ENCODE data around the gene ZNF780A. TPM values are rescaled to one million over a fixed set of nuclear protein-coding genes. Genes with fewer than 3 reads are reported as not detected.

The ZNF780A gene
- total RNA-seq, result 10 to 100 TPM in 1 of 2 donors, 1 to 10 TPM in 1; 8.9 to 17.7 TPM

DNA sequence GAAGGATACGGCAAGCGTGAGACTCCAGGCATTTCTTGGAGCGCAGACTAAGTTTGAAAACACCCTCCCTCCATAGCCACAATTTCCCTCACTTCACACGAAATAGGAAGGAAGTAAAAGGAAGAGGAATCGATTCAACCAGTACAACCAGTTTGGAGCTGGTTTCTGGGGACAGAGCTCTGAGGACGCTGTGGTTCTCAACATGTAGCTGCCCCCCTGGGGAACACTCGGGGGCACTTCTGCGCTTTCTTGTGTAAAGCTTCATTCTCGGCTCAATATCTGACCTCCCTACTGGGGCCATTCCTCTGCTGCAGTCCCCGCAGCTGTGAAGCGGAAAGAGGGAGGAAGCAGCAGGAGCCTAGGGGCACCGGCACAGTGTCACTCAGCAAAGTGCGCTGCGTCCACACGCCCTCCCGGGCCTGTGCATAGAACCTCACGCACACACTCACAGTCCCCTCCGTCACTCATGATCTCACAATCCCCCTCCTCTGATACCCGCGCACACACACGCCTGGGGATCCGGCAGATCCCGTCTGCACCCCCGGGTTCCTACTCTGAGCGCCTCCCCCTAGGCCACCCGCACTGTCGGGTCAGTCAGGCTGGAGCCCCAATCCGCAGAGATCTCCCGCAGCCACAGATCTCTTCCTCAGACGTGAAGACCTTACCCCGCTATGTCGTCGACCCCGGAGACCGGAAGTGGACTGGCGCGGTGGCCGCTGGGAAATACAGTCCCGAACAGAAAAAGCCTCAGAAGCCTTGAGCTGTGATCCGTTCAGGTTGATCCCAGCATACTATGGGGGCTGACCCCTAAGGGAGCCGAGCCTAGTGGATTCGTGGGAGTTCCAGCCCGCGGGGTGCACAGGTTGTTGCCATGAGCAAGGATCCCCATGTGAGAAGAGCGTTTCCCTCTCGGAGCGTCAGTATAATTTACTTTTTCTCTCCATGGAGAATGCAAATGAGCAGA, at the start of gene ZNF780A:
Gene ZNF780A, minus strand, starts transcription at position 703 of the 964 bp plus-strand sequence. CDS start 6,190 bp downstream, outside the sequence.
- Histone ChIP-seq H3K4me3 (peak within 1 kb of the TSS; percentile 82), H3K27ac (peak within 1 kb of the TSS; percentile 85 to 87), H3K4me1 (ENCODE audit: control insufficient read depth in 1 of 2, low read depth in 2 of 2) (peaks cover 3 to 13% of the 10 kb centered on the region in 2 donors), H3K9me3 (no peaks in the 10 kb centered on the region), H3K36me3 (no peaks in the 10 kb centered on the region), H3K27me3 (replicated peaks; ENCODE audit: insufficient read depth) (no peaks in the 10 kb centered on the region)
- TF ChIP-seq CTCF (IDR thresholded peaks at IDR 0.05), result no peak
- ATAC-seq (ENCODE audit: insufficient number of reproducible peaks, low FRiP score, low read depth), result peak; percentile 70
- peak; percentile 21 for DNase-seq (ENCODE audit: low spot score)

- Histone ChIP-seq H3K4me3 (no peak overlapping the region), H3K27me3 (replicated peaks; ENCODE audit: insufficient read depth) (no peaks in the 10 kb centered on the region), H3K4me1 (ENCODE audit: control insufficient read depth in 1 of 2, low read depth in 2 of 2) (peaks cover 13 to 14% of the 10 kb centered on the region in 2 donors), H3K9me3 (no peaks in the 10 kb centered on the region), H3K27ac (no peak overlapping the region), H3K36me3 (no peaks in the 10 kb centered on the region)
- DNase-seq (ENCODE audit: low spot score), result no peak
- peak; percentile 65 for TF ChIP-seq CTCF (IDR thresholded peaks at IDR 0.05)
- ATAC-seq (ENCODE audit: insufficient number of reproducible peaks, low FRiP score, low read depth), result no peak
Observed at GRCh38 chr19:40139533-40140287, 49.0 kb upstream of the ZNF780A start.

DNA sequence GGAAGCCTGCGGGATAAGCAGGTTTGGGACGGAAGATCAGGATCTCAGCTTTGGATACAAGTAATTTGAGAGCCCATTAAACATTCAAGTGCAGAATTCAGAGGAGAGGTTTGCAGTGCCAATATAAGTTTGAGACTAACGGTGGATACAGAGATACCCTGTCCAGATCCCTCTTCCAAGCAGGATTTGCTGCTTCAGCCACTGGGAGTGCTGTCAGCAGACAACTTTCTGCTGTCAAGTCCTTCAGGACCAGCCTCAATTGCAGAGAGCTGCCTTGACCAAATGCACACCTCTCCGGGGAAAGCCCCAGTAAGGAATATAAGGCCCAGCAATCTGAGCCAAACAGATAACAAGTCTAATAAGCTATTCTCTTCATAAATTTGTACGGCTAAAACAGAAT, 46.1 kb upstream of the ZNF780A start:
- Histone ChIP-seq H3K9me3 (no peaks in the 10 kb centered on the region), H3K27me3 (replicated peaks; ENCODE audit: insufficient read depth) (no peaks in the 10 kb centered on the region), H3K27ac (no peak overlapping the region), H3K4me3 (no peak overlapping the region), H3K4me1 (ENCODE audit: control insufficient read depth in 1 of 2, low read depth in 2 of 2) (no peaks in the 10 kb centered on the region), H3K36me3 (no peaks in the 10 kb centered on the region)
- TF ChIP-seq CTCF (IDR thresholded peaks at IDR 0.05), result no peak
- ATAC-seq (ENCODE audit: insufficient number of reproducible peaks, low FRiP score, low read depth), result no peak
- no peak for DNase-seq (ENCODE audit: low spot score)

DNA sequence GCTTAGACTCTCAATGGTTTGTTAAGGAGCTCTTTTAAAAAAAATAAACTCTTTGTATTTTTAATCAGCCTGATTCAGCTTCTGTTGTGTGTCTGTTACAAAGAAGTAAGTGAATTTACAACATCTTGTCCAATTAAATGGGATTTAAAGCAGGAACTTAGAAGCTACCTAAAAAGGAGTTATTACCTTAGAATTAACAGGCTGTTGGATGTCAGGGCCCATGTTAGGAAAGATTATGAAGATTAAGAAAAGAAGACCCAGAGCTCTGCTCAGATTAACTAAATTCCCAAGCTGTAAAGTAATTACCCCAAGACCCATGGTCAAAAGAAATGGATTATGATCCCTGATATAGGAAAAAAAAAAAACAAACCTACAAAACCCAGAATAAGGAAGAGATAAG, 44.1 kb upstream of the ZNF780A start:
- no peak overlapping the region for H3K4me3 ChIP-seq
- no peaks in the 10 kb centered on the region for H3K4me1 ChIP-seq (ENCODE audit: control insufficient read depth in 1 of 2, low read depth in 2 of 2)
- H3K27me3 ChIP-seq (replicated peaks; ENCODE audit: insufficient read depth), result no peaks in the 10 kb centered on the region
- no peaks in the 10 kb centered on the region for H3K36me3 ChIP-seq
- ATAC-seq (ENCODE audit: insufficient number of reproducible peaks, low FRiP score, low read depth) (no peak), DNase-seq (ENCODE audit: low spot score) (no peak)
- no peak overlapping the region for H3K27ac ChIP-seq
- no peak for TF ChIP-seq CTCF (IDR thresholded peaks at IDR 0.05)
- H3K9me3 ChIP-seq, result no peaks in the 10 kb centered on the region

DNA sequence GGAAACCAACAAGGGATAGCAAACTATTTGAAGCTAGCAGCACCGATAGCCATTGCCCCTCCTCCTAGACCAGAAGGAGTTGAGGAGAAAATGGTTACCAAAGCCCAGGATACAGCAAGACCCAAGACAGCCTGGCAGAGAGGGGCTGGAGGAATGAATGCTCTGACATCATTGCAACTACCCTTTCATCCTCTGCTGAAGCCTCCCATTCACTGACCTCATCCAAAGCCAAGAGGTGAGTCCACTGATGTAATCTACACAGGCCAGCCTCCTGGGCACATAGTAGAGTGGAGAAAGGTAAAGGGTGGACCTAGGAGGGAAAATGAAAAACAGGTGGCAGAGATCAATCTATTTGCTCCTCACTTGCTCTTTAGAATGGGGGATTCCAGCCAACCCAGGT, 42.7 kb upstream of the ZNF780A start:
- no peak for TF ChIP-seq CTCF (IDR thresholded peaks at IDR 0.05)
- Histone ChIP-seq H3K4me3 (no peak overlapping the region), H3K4me1 (ENCODE audit: control insufficient read depth in 1 of 2, low read depth in 2 of 2) (no peaks in the 10 kb centered on the region), H3K27ac (no peak overlapping the region), H3K36me3 (no peaks in the 10 kb centered on the region), H3K9me3 (no peaks in the 10 kb centered on the region), H3K27me3 (replicated peaks; ENCODE audit: insufficient read depth) (no peaks in the 10 kb centered on the region)
- ATAC-seq (ENCODE audit: insufficient number of reproducible peaks, low FRiP score, low read depth), result no peak
- DNase-seq (ENCODE audit: low spot score), result no peak
